H1 (cell line): ENCODE measurements around the gene UPB1. TPM values are rescaled to one million over a fixed set of nuclear protein-coding genes. Genes with fewer than 3 reads are reported as not detected.

ENCODE experiments used
- ASH2L ChIP-seq: fragments of 200-600, 300-600 bp; sonication (generic); IDR thresholded peaks from one replicate; pipeline ENCODE4 v1.7.1; 2017; ENCODE audit warnings: low read length
- BACH1 ChIP-seq: IDR thresholded peaks from 2 replicates; pipeline ENCODE4 v1.6.1; 2012; ENCODE audit warnings: low read length, improper control_type of control experiment
- CBX5 ChIP-seq: fragments of 300-800, 300-1000 bp; sonication (generic); IDR thresholded peaks from 2 replicates; pipeline ENCODE4 v1.7.1; 2016; ENCODE audit warnings: antibody characterized with exemption, low read length, low read depth
- CTBP2 ChIP-seq: IDR thresholded peaks from 2 replicates; pipeline ENCODE4 v1.7.0; 2011; ENCODE audit warnings: borderline replicate concordance, mild to moderate bottlenecking, moderate library complexity, mixed read lengths, low read length; ENCODE audit not compliant: insufficient read depth, insufficient read length
- CTCF ChIP-seq, 3 experiments: IDR thresholded peaks; 1 replicate in 2 of 3; 2 replicates in 1 of 3; pipeline versions ENCODE4 v1.5.1 to v1.6.1; 2011; ENCODE audit warnings: low read length in 3 of 3, mild to moderate bottlenecking in 3 of 3, inconsistent platforms in 2 of 3, low read depth in 1 of 3, moderate library complexity in 1 of 3; ENCODE audit not compliant: insufficient read depth in 1 of 3; ENCODE audit errors: control extremely low read depth in 1 of 3
- GTF2F1 ChIP-seq: IDR thresholded peaks from 2 replicates; pipeline ENCODE4 v1.6.1; 2012; ENCODE audit warnings: low read depth, low read length, improper control_type of control experiment, borderline replicate concordance
- MAX ChIP-seq: IDR thresholded peaks from 2 replicates; pipeline ENCODE4 v1.6.1; 2012; ENCODE audit warnings: inconsistent platforms
- NANOG ChIP-seq: IDR thresholded peaks from 2 replicates; pipeline ENCODE4 v1.6.1; 2011; ENCODE audit warnings: low read length, low read depth, mild to moderate bottlenecking, inconsistent platforms; ENCODE audit not compliant: insufficient read depth, poor library complexity, severe bottlenecking
- SIN3A ChIP-seq, 2 experiments: IDR thresholded peaks in 1 of 2; conservative IDR thresholded peaks in 1 of 2; 2 replicates each; pipeline ENCODE4 v1.6.1; 2011 to 2012; ENCODE audit warnings: low read length in 2 of 2, improper control_type of control experiment in 1 of 2, low read depth in 1 of 2, mild to moderate bottlenecking in 1 of 2
- SP2 ChIP-seq: IDR thresholded peaks from 2 replicates; pipeline ENCODE4 v1.6.1; 2012; ENCODE audit warnings: mild to moderate bottlenecking, low read length, inconsistent platforms
- TEAD4 ChIP-seq: IDR thresholded peaks from 2 replicates; pipeline ENCODE4 v1.6.1; 2012; ENCODE audit warnings: low read depth, low read length, inconsistent platforms, mixed read lengths
- polyA plus RNA-seq, 7 experiments: library from polyadenylated mRNA; depleted of rRNA in 3 of 7; stranded (reverse) in 5 of 7; unstranded in 2 of 7; fragments of >200 nt in 5 of 7; fragments of 200-250 nt in 2 of 7; gene quantifications; 1 replicate in 5 of 7; 2 replicates in 1 of 7; 4 replicates in 1 of 7; pipeline versions ENCODE4 v1.2.1 to v1.2.3, GENCODE V29; 2011 to 2013; ENCODE audit warnings: missing spikeins in 2 of 7, mixed read lengths in 2 of 7
- total RNA-seq: library from RNA; stranded (reverse); fragmentation: NEBNext Ultra II Directional; extraction: Animal tissue kit (Norgen Biotek cat#: 25700); gene quantifications from 2 replicates; pipeline ENCODE4 v1.2.1, GENCODE V29; 2021
- TF ChIP-seq, protein P1 (sequence below): IDR thresholded peaks from 2 replicates; pipeline ENCODE4 v1.6.1; 2011; ENCODE audit warnings: low read depth, mild to moderate bottlenecking, low read length; ENCODE audit not compliant: insufficient read depth

The UPB1 gene
- total and polyA plus RNA-seq, 2 of the 8 experiments (the other 6 are each of a cell fraction or from before 2014, with no cell fraction given) = 0.09 TPM; not detected in 1

GRCh38 chr22:24521791-24522245, 26.7 kb downstream of the UPB1 start (continued):
- TF ChIP-seq, protein P1, sequence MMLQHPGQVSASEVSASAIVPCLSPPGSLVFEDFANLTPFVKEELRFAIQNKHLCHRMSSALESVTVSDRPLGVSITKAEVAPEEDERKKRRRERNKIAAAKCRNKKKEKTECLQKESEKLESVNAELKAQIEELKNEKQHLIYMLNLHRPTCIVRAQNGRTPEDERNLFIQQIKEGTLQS = peak; percentile 30; the same call in 1 of the 2 replicates
- TF ChIP-seq ASH2L (peak; percentile 27), BACH1 (no peak), CTBP2 (no peak), MAX (no peak), SIN3A (conservative IDR thresholded peaks at IDR 0.05 in 1 of 2, IDR thresholded peaks at IDR 0.05 in 1 of 2; ENCODE audit: low read depth in 1 of 2, low read length in 2 of 2) (no peak; a peak in 1 of 4 replicates), NANOG (peak; percentile 91), TEAD4 (peak; percentile 10; the same call in 1 of the 2 replicates), CBX5 (no peak), SP2 (no peak), GTF2F1 (no peak), CTCF (IDR thresholded peaks at IDR 0.05; ENCODE audit: control extremely low read depth in 1 of 3, insufficient read depth in 1 of 3, low read depth in 1 of 3, low read length in 3 of 3) (peak; percentile 35 to 84 (median 74))
